Activated CD8-positive, alpha-beta T cell treated with anti-CD3 and anti-CD28 coated beads for 36 hours (primary cell): ENCODE measurements around the gene TNIK. TPM values are rescaled to one million over a fixed set of nuclear protein-coding genes. Genes with fewer than 3 reads are reported as not detected.

Experiments used
- ATAC-seq: fragments of 200-7000 bp; cut with Tn5 transposase; one replicate; pipeline ENCODE4 v1.10.0; 2021; ENCODE audit warnings: mild to moderate bottlenecking, moderate library complexity
- CTCF ChIA-PET: fragments of 350-600 bp; sonication (Branson Sonifier 250); formaldehyde crosslinking; loops from one replicate; lab custom pipeline; 2021; ENCODE audit warnings: antibody characterized with exemption; lab: Charles Lee
- POLR2A ChIA-PET: fragments of 350-600 bp; sonication (Branson Sonifier 250); formaldehyde crosslinking; loops from one replicate; lab custom pipeline; 2021; ENCODE audit warnings: antibody characterized with exemption; lab: Charles Lee
- DNase-seq: peaks from one replicate; pipeline ENCODE4 v3.0.0-alpha.2; 2020
- H3K27ac Mint-ChIP-seq: one replicate; pipeline ENCODE4 v1.8.0; 2021; ENCODE audit warnings: mild to moderate bottlenecking, mixed read lengths
- H3K27me3 Mint-ChIP-seq: one replicate; pipeline ENCODE4 v1.8.0; 2021; ENCODE audit warnings: mixed read lengths
- H3K36me3 Mint-ChIP-seq: one replicate; pipeline ENCODE4 v1.8.0; 2021; ENCODE audit warnings: low read depth, mixed read lengths
- H3K4me1 Mint-ChIP-seq: one replicate; pipeline ENCODE4 v1.8.0; 2021; ENCODE audit warnings: low read depth, mixed read lengths
- H3K4me3 Mint-ChIP-seq: one replicate; pipeline ENCODE4 v1.8.0; 2021; ENCODE audit warnings: mild to moderate bottlenecking, moderate library complexity, mixed read lengths
- H3K9me3 Mint-ChIP-seq: one replicate; pipeline ENCODE4 v1.8.0; 2021; ENCODE audit warnings: mixed read lengths
- intact Hi-C: fragments of 100-400 bp; cut with micrococcal nuclease; formaldehyde crosslinking; loops from one replicate; pipeline ENCODE4 v1.10.0; 2022
- total RNA-seq, 2 experiments: library from RNA; stranded (reverse); gene quantifications; one replicate each; pipeline ENCODE4 v1.2.3, GENCODE V29; 2021
- TF ChIP-seq, protein P1 (sequence below): fragments of 200-600 bp; IDR thresholded peaks from one replicate; pipeline ENCODE4 v1.8.0; 2022; ENCODE audit warnings: antibody characterized with exemption, mild to moderate bottlenecking

Gene TNIK
- total RNA-seq, 2 experiments from 2014 or later, result 25.1 to 28.8 TPM

DNA sequence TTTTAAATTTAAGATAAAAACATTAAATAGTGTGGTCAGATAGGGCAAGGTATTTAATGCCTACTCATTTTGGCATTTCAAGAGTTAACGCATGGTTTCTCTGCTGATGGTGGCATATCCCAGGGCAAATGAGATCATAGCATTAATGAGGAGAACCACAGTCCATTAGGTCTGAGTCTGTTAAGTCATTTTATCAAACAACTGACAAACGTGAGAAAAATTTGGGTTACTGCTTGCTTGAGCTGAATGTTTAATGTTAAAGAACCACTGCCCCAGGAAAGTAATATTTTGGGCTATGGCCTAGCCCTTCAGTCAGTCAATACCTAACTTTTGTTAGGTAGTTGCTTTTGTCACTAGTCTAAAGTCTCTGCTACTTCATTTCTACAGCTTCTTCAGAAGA, 395.7 kb downstream of the TNIK start:
- ATAC-seq, result no peak
- H3K4me3 Mint-ChIP-seq, result no peak overlapping the region

DNA sequence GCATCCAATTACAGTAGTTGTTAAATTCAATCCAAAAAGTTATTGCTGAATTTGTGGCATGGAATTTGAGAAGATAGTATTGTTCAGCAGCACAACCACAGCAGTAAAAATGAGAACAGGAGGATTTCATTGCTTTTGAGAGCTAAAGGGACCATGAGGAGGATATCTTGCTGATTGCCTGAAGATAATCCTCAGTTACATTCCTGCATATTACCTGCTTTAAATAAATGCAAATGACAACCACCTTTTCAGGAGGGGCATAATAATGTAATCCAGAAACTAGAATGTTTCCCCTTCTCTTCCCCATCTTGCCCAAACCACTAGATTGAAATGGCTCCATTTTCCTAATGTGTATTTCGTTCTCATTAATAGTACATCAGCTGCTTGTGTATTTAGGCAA, 398.5 kb downstream of the TNIK start:
- Mint-ChIP-seq H3K9me3 (no peaks in the 10 kb centered on the region), H3K4me1 (no peaks in the 10 kb centered on the region), H3K27me3 (no peaks in the 10 kb centered on the region), H3K27ac (no peak overlapping the region), H3K4me3 (no peak overlapping the region), H3K36me3 (peaks cover 20% of the 10 kb centered on the region)
- ChIA-PET CTCF (interaction anchor here (2.4 kb wide), 1 partner anchor 11 kb away, joined by 13 read pairs; no protein-coding TSS in a partner anchor), POLR2A (interaction anchor here (0.7 kb wide), 1 partner anchor 1138 kb away, joined by 3 read pairs; no protein-coding TSS in a partner anchor)
- DNase-seq (no peak), ATAC-seq (no peak)
- TF ChIP-seq, protein P1, sequence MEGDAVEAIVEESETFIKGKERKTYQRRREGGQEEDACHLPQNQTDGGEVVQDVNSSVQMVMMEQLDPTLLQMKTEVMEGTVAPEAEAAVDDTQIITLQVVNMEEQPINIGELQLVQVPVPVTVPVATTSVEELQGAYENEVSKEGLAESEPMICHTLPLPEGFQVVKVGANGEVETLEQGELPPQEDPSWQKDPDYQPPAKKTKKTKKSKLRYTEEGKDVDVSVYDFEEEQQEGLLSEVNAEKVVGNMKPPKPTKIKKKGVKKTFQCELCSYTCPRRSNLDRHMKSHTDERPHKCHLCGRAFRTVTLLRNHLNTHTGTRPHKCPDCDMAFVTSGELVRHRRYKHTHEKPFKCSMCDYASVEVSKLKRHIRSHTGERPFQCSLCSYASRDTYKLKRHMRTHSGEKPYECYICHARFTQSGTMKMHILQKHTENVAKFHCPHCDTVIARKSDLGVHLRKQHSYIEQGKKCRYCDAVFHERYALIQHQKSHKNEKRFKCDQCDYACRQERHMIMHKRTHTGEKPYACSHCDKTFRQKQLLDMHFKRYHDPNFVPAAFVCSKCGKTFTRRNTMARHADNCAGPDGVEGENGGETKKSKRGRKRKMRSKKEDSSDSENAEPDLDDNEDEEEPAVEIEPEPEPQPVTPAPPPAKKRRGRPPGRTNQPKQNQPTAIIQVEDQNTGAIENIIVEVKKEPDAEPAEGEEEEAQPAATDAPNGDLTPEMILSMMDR, result no peak
- intact Hi-C loops, result no loop called here

More for the DNA sequence above, 395.7 kb downstream of the TNIK start:
- peaks cover 25% of the 10 kb centered on the region for H3K36me3 Mint-ChIP-seq
- POLR2A ChIA-PET, result no interaction called here
- TF ChIP-seq, protein P1, result no peak
- H3K9me3 Mint-ChIP-seq, result no peaks in the 10 kb centered on the region
- H3K4me1 Mint-ChIP-seq, result no peaks in the 10 kb centered on the region
- DNase-seq, result no peak
- H3K27ac Mint-ChIP-seq, result no peak overlapping the region
- CTCF ChIA-PET, result interaction anchor here (0.6 kb wide), 1 partner anchor 12 kb away, joined by 3 read pairs; no protein-coding TSS in a partner anchor
- intact Hi-C loops, result no loop called here
- H3K27me3 Mint-ChIP-seq, result no peaks in the 10 kb centered on the region

DNA sequence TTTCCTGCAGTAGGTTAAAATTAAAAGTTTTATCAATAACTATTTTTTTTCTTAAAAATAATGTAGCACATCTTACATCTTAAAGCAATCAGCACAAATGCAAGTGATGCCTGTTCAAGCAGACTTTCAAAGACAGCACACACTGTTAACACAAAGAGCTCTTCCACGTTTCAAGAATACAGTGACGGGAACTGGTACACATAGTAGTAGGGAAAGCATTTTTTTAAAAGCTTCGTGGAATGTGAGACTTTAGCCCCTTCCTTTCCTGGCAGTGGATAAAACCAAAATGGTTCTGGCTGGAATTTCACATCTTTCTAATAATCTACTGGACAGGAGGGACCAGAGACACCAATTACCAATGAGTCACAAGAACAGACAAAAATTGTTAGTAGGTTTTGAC, 400.2 kb downstream of the TNIK start:
- no peak for DNase-seq
- TF ChIP-seq, protein P1, result no peak
- Mint-ChIP-seq H3K36me3 (peaks cover 9% of the 10 kb centered on the region), H3K4me3 (no peak overlapping the region), H3K27ac (no peak overlapping the region), H3K4me1 (no peaks in the 10 kb centered on the region), H3K9me3 (no peaks in the 10 kb centered on the region), H3K27me3 (no peaks in the 10 kb centered on the region)
- ATAC-seq, result no peak
- CTCF ChIA-PET, result no interaction called here
- intact Hi-C loops, result no loop called here
- POLR2A ChIA-PET, result no interaction called here

DNA sequence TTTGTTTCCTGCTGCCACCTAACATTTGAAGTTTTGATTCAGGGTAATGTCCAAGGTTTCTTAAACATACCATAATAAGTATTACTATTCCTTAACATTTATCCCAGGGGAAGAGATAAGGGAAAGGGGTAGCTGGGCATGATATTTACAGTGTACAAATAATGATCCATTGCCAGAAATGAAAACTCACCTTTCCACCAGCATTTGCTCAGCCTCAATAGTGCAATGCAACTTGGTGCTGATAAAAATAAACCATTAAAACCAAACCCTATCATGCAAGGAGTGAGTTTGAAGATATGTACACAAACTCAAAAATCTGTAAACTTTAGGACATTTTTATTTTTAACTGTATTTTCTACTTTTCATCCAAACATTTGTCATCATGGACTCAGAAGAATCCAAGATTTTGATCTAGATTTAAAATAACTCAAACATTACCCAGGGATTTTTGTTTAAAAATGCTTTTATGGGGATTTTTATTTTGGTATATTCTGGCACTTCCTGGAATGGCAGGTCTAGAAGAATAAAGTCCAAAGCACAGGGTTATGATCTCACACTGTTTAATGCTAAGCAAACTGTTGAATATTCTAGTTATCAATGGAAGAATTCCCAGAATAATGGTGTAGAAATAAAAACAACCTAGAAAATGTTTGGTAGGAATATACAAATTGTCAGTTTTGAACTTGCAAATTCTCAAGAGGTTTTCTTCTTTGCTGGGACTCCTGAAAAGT, 401.2 kb downstream of the TNIK start:
- CTCF ChIA-PET, result no interaction called here
- TF ChIP-seq, protein P1, result no peak
- Mint-ChIP-seq H3K4me3 (no peak overlapping the region), H3K4me1 (no peaks in the 10 kb centered on the region), H3K36me3 (peaks cover 7% of the 10 kb centered on the region), H3K9me3 (no peaks in the 10 kb centered on the region), H3K27ac (no peak overlapping the region), H3K27me3 (no peaks in the 10 kb centered on the region)
- ATAC-seq (no peak), DNase-seq (no peak)
- POLR2A ChIA-PET, result no interaction called here
- intact Hi-C loops, result no loop called here

DNA sequence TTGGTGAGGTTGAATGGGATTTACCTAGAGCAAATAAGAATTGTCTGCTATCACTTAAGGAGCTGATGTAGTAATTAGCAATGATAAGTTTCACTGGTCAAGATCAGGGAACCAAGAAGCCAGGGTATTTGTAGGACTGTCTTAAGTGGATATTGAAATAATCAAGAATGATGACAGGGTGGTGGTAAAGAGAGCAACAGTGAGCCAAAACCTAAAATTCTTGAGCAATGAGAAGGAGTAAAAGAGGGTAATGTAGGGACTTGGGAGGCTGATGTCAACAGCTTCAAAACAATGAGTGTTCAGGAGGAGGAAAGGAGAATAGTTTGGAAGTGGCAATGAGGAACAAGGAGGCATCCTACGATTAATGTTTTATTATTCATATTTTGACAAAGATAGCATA, 402.1 kb downstream of the TNIK start:
- no peaks in the 10 kb centered on the region for H3K36me3 Mint-ChIP-seq
- TF ChIP-seq, protein P1, result no peak
- CTCF ChIA-PET, result interaction anchor here (1.0 kb wide), 1 partner anchor 21 kb away, joined by 3 read pairs; no protein-coding TSS in a partner anchor
- ATAC-seq, result no peak
- H3K27ac Mint-ChIP-seq, result no peak overlapping the region
- no peaks in the 10 kb centered on the region for H3K27me3 Mint-ChIP-seq
- H3K4me1 Mint-ChIP-seq, result no peaks in the 10 kb centered on the region
- intact Hi-C loops, result no loop called here
- no peak for DNase-seq
- H3K4me3 Mint-ChIP-seq, result no peak overlapping the region
- POLR2A ChIA-PET, result no interaction called here
- H3K9me3 Mint-ChIP-seq, result no peaks in the 10 kb centered on the region
